ENCODE measurements around the gene CWH43.

DNA sequence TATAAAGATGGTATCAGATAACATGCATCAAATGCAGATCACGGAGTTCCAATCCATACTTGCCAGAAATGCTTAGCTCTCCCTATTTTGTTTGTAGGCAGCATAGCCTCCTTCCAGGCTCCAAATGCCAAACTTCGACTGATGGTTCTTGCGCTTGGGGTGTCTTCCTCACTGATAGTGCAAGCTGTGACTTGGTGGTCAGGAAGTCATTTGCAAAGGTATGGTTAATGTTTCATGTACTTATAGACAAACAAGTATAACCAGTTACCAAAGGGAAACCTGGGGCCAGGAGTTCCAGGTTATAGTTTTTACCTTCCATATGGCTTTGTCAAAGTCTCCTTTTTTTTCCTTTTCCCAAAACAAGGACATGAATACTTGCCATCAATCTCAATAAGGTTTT lies 5.3 kb downstream of the CWH43 start:
- TF ChIP-seq, protein P1, sequence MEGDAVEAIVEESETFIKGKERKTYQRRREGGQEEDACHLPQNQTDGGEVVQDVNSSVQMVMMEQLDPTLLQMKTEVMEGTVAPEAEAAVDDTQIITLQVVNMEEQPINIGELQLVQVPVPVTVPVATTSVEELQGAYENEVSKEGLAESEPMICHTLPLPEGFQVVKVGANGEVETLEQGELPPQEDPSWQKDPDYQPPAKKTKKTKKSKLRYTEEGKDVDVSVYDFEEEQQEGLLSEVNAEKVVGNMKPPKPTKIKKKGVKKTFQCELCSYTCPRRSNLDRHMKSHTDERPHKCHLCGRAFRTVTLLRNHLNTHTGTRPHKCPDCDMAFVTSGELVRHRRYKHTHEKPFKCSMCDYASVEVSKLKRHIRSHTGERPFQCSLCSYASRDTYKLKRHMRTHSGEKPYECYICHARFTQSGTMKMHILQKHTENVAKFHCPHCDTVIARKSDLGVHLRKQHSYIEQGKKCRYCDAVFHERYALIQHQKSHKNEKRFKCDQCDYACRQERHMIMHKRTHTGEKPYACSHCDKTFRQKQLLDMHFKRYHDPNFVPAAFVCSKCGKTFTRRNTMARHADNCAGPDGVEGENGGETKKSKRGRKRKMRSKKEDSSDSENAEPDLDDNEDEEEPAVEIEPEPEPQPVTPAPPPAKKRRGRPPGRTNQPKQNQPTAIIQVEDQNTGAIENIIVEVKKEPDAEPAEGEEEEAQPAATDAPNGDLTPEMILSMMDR (conservative IDR thresholded peaks at IDR 0.05), result no peak
- TF ChIP-seq ZFX (IDR thresholded peaks at IDR 0.05), result no peak

All from C4-2B (cell line).